Mucosa of descending colon (tissue), 3 donors: ENCODE results near the gene SPATS2L. TPM values are rescaled to one million over a fixed set of nuclear protein-coding genes. Genes with fewer than 3 reads are reported as not detected.

Experiments used
- ATAC-seq: fragments of 200-7000 bp; cut with Tn5 transposase; one replicate; pipeline ENCODE4 v1.9.1; 2020; ENCODE audit warnings: mild to moderate bottlenecking, moderate library complexity
- DNase-seq, 3 donors: peaks; one replicate each; pipeline ENCODE4 v3.0.0-alpha.2; 2020
- H3K36me3 ChIP-seq: fragments of 200-600 bp; one replicate; pipeline ENCODE4 v1.8.0; 2021; ENCODE audit warnings: low read depth, mild to moderate bottlenecking
- H3K4me1 ChIP-seq: fragments of 200-600 bp; one replicate; pipeline ENCODE4 v1.8.0; 2021; ENCODE audit warnings: low read depth, mild to moderate bottlenecking
- H3K4me3 ChIP-seq: fragments of 200-600 bp; one replicate; pipeline ENCODE4 v1.8.0; 2021; ENCODE audit warnings: mild to moderate bottlenecking
- H3K9me3 ChIP-seq: fragments of 200-600 bp; one replicate; pipeline ENCODE4 v1.8.0; 2021; ENCODE audit warnings: mild to moderate bottlenecking
- CTCF ChIP-seq: fragments of 200-600 bp; IDR thresholded peaks from one replicate; pipeline ENCODE4 v1.8.0; 2022; ENCODE audit warnings: antibody characterized with exemption, mild to moderate bottlenecking
- intact Hi-C, 2 donors: fragments of 100-400 bp; cut with DNase I in 1 of 2; cut with micrococcal nuclease in 1 of 2; formaldehyde crosslinking; loops; one replicate each; pipeline versions ENCODE4 v1.11.0 to v1.11.1; 2022; cut with DNase I, micrococcal nuclease
- total RNA-seq, 3 donors: library from RNA; stranded (reverse); fragmentation: NEBNext Ultra II Directional in 2 of 3; extraction: Animal tissue kit (Norgen Biotek cat#: 25700) in 2 of 3; gene quantifications; one replicate each; pipeline versions ENCODE4 v1.2.1 to v1.2.4, GENCODE V29; 2021 to 2023
- donor health status: DM: no; HTN: no; CAD: no; lungs with moderate emphysema.
- donor health status: DM: no; HTN: no; CAD: no.
- donor health status: DM: no; HTN: yes; CAD: no.

Gene SPATS2L
- total RNA-seq, 3 donors from 2014 or later: 160 to 238 (median 232) TPM

- no peaks in the 10 kb centered on the region for H3K9me3 ChIP-seq
- no peaks in the 10 kb centered on the region for H3K4me1 ChIP-seq
- TF ChIP-seq CTCF: no peak
- DNase-seq: no peak
- intact Hi-C loops: no loop called here
- no peaks in the 10 kb centered on the region for H3K36me3 ChIP-seq
- ATAC-seq: no peak
- no peak overlapping the region for H3K4me3 ChIP-seq
Measured at GRCh38 chr2:200356857-200357384, 50.4 kb downstream of the SPATS2L start.

GRCh38 chr2:200357845-200358244 lies 51.4 kb downstream of the SPATS2L start:
- Histone ChIP-seq H3K9me3 (no peaks in the 10 kb centered on the region), H3K4me3 (no peak overlapping the region), H3K36me3 (no peaks in the 10 kb centered on the region), H3K4me1 (no peaks in the 10 kb centered on the region)
- TF ChIP-seq CTCF: no peak
- intact Hi-C loops: no loop called here
- ATAC-seq: no peak
- DNase-seq: no peak

GRCh38 chr2:200359552-200359951 lies 53.1 kb downstream of the SPATS2L start:
- no peak for TF ChIP-seq CTCF
- H3K4me1 ChIP-seq: no peaks in the 10 kb centered on the region
- H3K9me3 ChIP-seq: no peaks in the 10 kb centered on the region
- no peaks in the 10 kb centered on the region for H3K36me3 ChIP-seq
- intact Hi-C loops: no loop called here
- no peak overlapping the region for H3K4me3 ChIP-seq
- ATAC-seq: no peak
- DNase-seq: no peak

- intact Hi-C loops: no loop called here
- no peak overlapping the region for H3K4me3 ChIP-seq
- DNase-seq (no peak), ATAC-seq (no peak)
- TF ChIP-seq CTCF: no peak
- H3K9me3 ChIP-seq: no peaks in the 10 kb centered on the region
- H3K36me3 ChIP-seq: no peaks in the 10 kb centered on the region
- H3K4me1 ChIP-seq: no peaks in the 10 kb centered on the region
Measured at GRCh38 chr2:200360364-200360763, 53.9 kb downstream of the SPATS2L start.

GRCh38 chr2:200362202-200362917 lies 55.9 kb downstream of the SPATS2L start:
- Histone ChIP-seq H3K4me1 (peaks cover 6% of the 10 kb centered on the region), H3K36me3 (no peaks in the 10 kb centered on the region), H3K9me3 (no peaks in the 10 kb centered on the region), H3K4me3 (no peak overlapping the region)
- DNase-seq: no peak
- ATAC-seq: no peak
- TF ChIP-seq CTCF: no peak
- intact Hi-C loops: no loop called here
